GM18909 (cell line): ENCODE measurements around the gene CTF1.
"Not testable (repeated sequence)": the region's sequence is repeated elsewhere in the genome, so short reads cannot be mapped to it uniquely, and the experiment has no call there.

Source experiments
- ATAC-seq: cut with Tn5 transposase; IDR thresholded peaks from one replicate; pipeline ENCODE4 v1.9.1; 2021; ENCODE audit warnings: mild to moderate bottlenecking; ENCODE audit not compliant: unreplicated experiment, poor library complexity

The CTF1 gene

GRCh38 chr16:30896261-30896888 is at the start of gene CTF1:
Gene CTF1 (plus strand): TSS chr16:30896614. CDS start chr16:30896644, 30 bp downstream.
- ATAC-seq: no peak

GRCh38 chr16:30846649-30847402 is 49.6 kb upstream of the CTF1 start:
- ATAC-seq: no peak

- ATAC-seq: no peak
Measured at GRCh38 chr16:30850246-30850645, 46.2 kb upstream of the CTF1 start.

GRCh38 chr16:30853758-30854157 is 42.7 kb upstream of the CTF1 start:
- ATAC-seq: no peak

- ATAC-seq: no peak
Measured at GRCh38 chr16:30858111-30858495, 38.3 kb upstream of the CTF1 start.

- no peak for ATAC-seq
Measured at GRCh38 chr16:30858829-30859423, 37.5 kb upstream of the CTF1 start.

- ATAC-seq: not testable (repeated sequence)
Measured at GRCh38 chr16:30860729-30861128, 35.7 kb upstream of the CTF1 start.

- not testable (repeated sequence) for ATAC-seq
Measured at GRCh38 chr16:30863178-30863577, 33.2 kb upstream of the CTF1 start.

- ATAC-seq: no peak
Measured at GRCh38 chr16:30866031-30866430, 30.4 kb upstream of the CTF1 start.

- ATAC-seq: no peak
Measured at GRCh38 chr16:30867747-30868146, 28.7 kb upstream of the CTF1 start.

- no peak for ATAC-seq
Measured at GRCh38 chr16:30870904-30871303, 25.5 kb upstream of the CTF1 start.

GRCh38 chr16:30874244-30874820 is 22.1 kb upstream of the CTF1 start:
- no peak for ATAC-seq

- ATAC-seq: peak; percentile 86
Measured at GRCh38 chr16:30874821-30875717, 21.3 kb upstream of the CTF1 start.

GRCh38 chr16:30875871-30876801 is 20.3 kb upstream of the CTF1 start:
- no peak for ATAC-seq

- no peak for ATAC-seq
Measured at GRCh38 chr16:30876867-30877266, 19.5 kb upstream of the CTF1 start.

GRCh38 chr16:30882429-30883310 is 13.7 kb upstream of the CTF1 start:
- ATAC-seq: no peak

GRCh38 chr16:30884760-30885159 is 11.7 kb upstream of the CTF1 start:
- ATAC-seq: no peak

- no peak for ATAC-seq
Measured at GRCh38 chr16:30885196-30885595, 11.2 kb upstream of the CTF1 start.
